NCI-H187 (cell line): Measurements from ENCODE around the gene TMEM44.
"Not testable (repeated sequence)": the region's sequence is repeated elsewhere in the genome, so short reads cannot be mapped to it uniquely, and the experiment has no call there.

Source experiments
- DNase-seq, 2 experiments: peaks; one replicate each; lab custom pipeline; 2025; lab: John Stamatoyannopoulos, UW

Gene TMEM44

GRCh38 chr3:194554473-194555123, 78.6 kb downstream of the TMEM44 start:
- no peak for DNase-seq

DNA sequence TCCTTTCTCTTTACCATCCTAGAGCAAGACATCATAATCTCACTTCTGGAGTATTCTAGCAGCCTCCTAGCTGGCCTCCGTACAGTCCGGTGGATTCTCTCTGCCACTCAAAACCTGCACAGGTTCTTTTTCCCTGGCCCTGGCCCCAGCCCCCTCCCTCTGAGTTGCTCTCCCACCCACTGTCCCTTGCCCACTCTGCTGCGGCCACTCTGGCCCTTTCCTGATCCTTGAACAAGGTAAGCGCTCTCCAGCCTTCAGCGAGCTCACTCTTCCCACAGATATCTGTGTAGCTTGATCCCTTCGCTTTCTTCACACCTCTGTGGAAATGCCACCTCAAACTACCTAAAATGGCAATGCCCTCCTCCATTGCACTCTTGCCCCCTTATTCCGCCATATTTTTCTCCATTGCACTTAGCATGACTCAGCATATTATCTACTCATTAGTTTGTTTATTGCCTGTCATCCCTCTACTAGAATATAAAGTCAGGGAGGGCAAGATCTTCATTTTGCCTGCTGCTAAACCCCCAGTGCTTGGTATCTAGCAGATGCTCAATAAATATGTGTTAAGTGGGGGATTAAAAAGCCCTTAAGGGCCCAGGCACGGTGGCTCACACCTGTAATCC, 80.8 kb downstream of the TMEM44 start:
- DNase-seq, result no peak

GRCh38 chr3:194549853-194550252, 83.4 kb downstream of the TMEM44 start:
- DNase-seq, result no peak

- DNase-seq, result no peak
These were observed 84.6 kb downstream of the TMEM44 start for GRCh38 chr3:194548346-194549321.

DNA sequence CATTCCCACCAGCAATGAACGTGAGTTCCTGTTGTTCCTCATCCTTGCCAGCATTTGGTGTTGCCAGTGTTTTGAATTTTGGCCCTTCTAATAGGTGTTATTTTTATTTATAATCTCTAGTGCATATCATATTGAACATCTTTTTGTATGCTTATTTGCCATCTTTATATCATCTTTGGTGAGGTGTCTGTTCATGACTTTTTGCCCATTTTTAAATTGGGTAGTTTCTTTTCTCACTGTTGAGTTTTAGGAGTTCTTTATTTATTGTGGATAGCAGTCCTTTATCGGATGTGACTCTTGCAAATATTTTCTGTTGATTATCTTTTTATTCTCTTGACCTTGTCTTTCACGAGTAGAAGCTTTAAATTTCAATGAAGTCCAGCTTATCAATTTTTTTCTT, 86.2 kb downstream of the TMEM44 start:
- no peak for DNase-seq

- DNase-seq, result not testable (repeated sequence)
These were observed 87.7 kb downstream of the TMEM44 start for GRCh38 chr3:194545538-194545937.

DNA sequence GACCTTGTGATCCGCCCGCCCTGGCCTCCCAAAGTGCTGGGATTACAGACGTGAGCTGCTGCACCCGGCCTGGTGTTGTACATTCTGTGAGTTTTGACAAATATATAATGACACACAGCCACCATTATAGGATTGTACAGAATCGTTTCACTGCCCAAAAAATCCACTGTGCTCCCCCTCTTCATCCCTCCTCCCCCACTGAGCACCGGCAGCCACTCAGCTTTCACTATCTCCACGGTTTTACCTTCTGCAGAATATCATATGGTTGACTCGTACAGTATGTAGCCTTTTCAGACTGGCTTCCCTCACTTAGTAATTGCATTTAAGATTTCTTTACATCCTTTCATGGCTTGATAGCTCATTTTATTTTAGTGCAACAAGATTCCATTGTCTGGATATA, 89.7 kb downstream of the TMEM44 start:
- no peak for DNase-seq

GRCh38 chr3:194541483-194541882, 91.7 kb downstream of the TMEM44 start:
- no peak for DNase-seq

DNA sequence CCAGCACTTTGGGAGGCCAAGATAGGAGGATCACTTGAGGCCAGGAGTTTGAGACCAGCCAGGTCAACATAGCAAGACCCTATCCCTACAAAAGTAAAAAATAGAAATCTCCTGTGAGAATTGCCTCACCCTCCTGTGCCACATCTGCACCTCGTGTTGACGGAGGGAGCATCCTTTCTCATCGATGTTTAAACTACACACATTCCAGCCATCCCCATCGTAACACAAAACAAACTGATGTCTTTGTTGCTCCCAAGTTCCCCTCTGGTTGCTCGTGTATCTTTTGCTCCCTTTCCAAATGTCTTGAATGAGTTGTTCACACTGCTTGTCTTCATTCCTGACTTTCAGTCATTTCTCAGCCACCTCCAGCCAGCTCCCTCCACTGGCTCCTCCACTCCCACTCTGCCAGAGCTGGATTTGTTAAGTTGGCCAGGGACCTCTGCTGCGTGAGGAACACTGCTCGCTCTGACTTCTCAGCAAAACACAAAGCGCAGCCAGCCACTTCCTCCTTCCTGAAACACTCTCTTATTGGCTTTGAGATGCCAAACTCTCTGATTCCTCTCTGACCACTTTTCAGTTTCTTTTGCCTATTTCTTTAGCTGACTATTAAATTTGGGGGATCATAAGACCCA, 92.8 kb downstream of the TMEM44 start:
- no peak for DNase-seq

- DNase-seq, result no peak
These were observed 93.7 kb downstream of the TMEM44 start for GRCh38 chr3:194539498-194539897.

- no peak for DNase-seq
These were observed 95.4 kb downstream of the TMEM44 start for GRCh38 chr3:194537732-194538247.
